Measurements from ENCODE around the gene OR1E1. TPM values are rescaled to one million over a fixed set of nuclear protein-coding genes. Genes with fewer than 3 reads are reported as not detected.

Gene OR1E1
- total and polyA plus RNA-seq, 2 of the 4 experiments (the other 2 are of a cell fraction), result not detected

DNA sequence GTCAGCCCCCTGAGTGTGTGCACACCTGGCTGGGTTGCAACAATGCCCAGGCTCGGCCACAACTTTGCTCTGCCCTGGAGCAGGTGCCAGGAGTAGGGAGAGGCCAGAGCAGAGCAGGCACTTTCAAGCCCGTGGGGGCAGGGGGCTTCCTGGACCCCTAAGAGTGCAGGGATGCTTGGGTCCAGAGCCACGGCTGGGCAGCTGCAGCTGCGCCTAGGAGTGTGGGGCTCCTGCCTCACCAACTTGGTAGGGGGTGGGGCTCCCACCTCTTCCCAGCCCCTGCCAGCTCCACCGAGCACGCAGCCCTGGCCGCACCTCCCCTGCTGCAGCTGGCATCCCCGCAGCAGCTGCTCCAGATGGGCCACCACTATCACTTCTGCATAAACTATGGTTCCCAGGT is 19.9 kb downstream of the OR1E1 start:
- 20% methylated on average over 2 of the region's 8 CpGs; no CpG with 5 or more reads in 1 of the 2 experiments for WGBS, 2 experiments (ENCODE audit: extremely low coverage in 2 of 2, insufficient read length in 1 of 2)
- DNase-seq, result no peak
- Histone ChIP-seq H3K9me3 (ENCODE audit: control insufficient read depth, insufficient read depth, low read length) (peaks cover 33% of the 10 kb centered on the region), H4K5ac (ENCODE audit: low read depth, low read length) (no peak overlapping the region), H3K56ac (ENCODE audit: extremely low read depth, insufficient read depth, low read length) (no peak overlapping the region), H3K18ac (ENCODE audit: low read depth, low read length) (no peak overlapping the region), H4K91ac (ENCODE audit: insufficient read depth, low read depth, low read length) (no peak overlapping the region), H4K20me1 (ENCODE audit: insufficient read depth, low read length) (no peaks in the 10 kb centered on the region), H3K4ac (ENCODE audit: low read depth, low read length) (no peak overlapping the region), H2AFZ (replicated peaks; ENCODE audit: low read length, poor library complexity) (no peak overlapping the region), H2BK120ac (ENCODE audit: low read depth, low read length) (no peak overlapping the region), H3K4me2 (ENCODE audit: low read depth, low read length) (no peak overlapping the region), H3K9me1 (ENCODE audit: insufficient read depth, low read length) (no peaks in the 10 kb centered on the region), H2AK5ac (ENCODE audit: low read depth, low read length) (no peak overlapping the region), H3K36me3 (ENCODE audit: control insufficient read depth, insufficient read depth, low read length) (no peaks in the 10 kb centered on the region), H3K27me3 (ENCODE audit: control insufficient read depth, insufficient read depth, low read length) (no peaks in the 10 kb centered on the region), H3K9ac (ENCODE audit: low read depth, low read length) (no peak overlapping the region), H4K8ac (ENCODE audit: low read depth in 2 of 2, low read length in 2 of 2) (no peak overlapping the region), H3K14ac (replicated peaks; ENCODE audit: low read depth, low read length) (no peak overlapping the region), H2BK20ac (ENCODE audit: low read depth, low read length) (no peak overlapping the region), H2BK5ac (ENCODE audit: low read depth, low read length, poor library complexity, severe bottlenecking) (no peak overlapping the region), H3K4me3 (ENCODE audit: insufficient read depth, low read depth, low read length) (no peak overlapping the region), H2AK9ac (replicated peaks; ENCODE audit: low read depth, low read length, poor library complexity) (no peak overlapping the region), H3K27ac (ENCODE audit: insufficient read depth, low read length) (no peak overlapping the region), H3K79me1 (ENCODE audit: low read depth in 1 of 2, low read length in 2 of 2) (no peaks in the 10 kb centered on the region), H3K23ac (ENCODE audit: low read depth, low read length) (no peak overlapping the region), H3K4me1 (ENCODE audit: control insufficient read depth, insufficient read depth, low read length) (no peaks in the 10 kb centered on the region), H2BK15ac (ENCODE audit: low read depth, low read length) (no peak overlapping the region)
- intact Hi-C loops (cut with micrococcal nuclease), result no loop called here
- in situ Hi-C loops (cut with MboI; ENCODE audit: low sequenced_read_pairs), result no loop called here
- ChIA-PET CTCF (no interaction called here), POLR2A (ENCODE audit: unreplicated experiment) (no interaction called here)
- dilution Hi-C loops (cut with HindIII; ENCODE audit: low sequenced_read_pairs, unreplicated experiment), result no loop called here
- BruUV-seq (replicated peaks), result no TSS peak
- ATAC-seq (ENCODE audit: low read depth), result no peak
- TF ChIP-seq RFX5 (IDR thresholded peaks at IDR 0.05; ENCODE audit: low read depth, low read length) (no peak), RCOR1 (IDR thresholded peaks at IDR 0.05; ENCODE audit: insufficient replicate concordance, low read length) (no peak), SMC3 (IDR thresholded peaks at IDR 0.05; ENCODE audit: low read depth, low read length) (no peak), BHLHE40 (IDR thresholded peaks at IDR 0.05; ENCODE audit: low read depth, low read length) (no peak), CHD1 (IDR thresholded peaks at IDR 0.05; ENCODE audit: low read depth, low read length) (no peak), MXI1 (IDR thresholded peaks at IDR 0.05; ENCODE audit: borderline replicate concordance, low read depth, low read length) (no peak), RAD21 (IDR thresholded peaks at IDR 0.05; ENCODE audit: low read length) (no peak), FOS (IDR thresholded peaks at IDR 0.05; ENCODE audit: low read depth, low read length) (no peak), MAZ (IDR thresholded peaks at IDR 0.05; ENCODE audit: borderline replicate concordance, low read depth, low read length) (no peak), MAFK (IDR thresholded peaks at IDR 0.05; ENCODE audit: low read depth, low read length) (no peak), POLR2A (IDR thresholded peaks at IDR 0.05; ENCODE audit: low read depth, low read length) (no peak)
- TF ChIP-seq, protein P1, sequence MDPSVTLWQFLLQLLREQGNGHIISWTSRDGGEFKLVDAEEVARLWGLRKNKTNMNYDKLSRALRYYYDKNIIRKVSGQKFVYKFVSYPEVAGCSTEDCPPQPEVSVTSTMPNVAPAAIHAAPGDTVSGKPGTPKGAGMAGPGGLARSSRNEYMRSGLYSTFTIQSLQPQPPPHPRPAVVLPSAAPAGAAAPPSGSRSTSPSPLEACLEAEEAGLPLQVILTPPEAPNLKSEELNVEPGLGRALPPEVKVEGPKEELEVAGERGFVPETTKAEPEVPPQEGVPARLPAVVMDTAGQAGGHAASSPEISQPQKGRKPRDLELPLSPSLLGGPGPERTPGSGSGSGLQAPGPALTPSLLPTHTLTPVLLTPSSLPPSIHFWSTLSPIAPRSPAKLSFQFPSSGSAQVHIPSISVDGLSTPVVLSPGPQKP (IDR thresholded peaks at IDR 0.05; ENCODE audit: borderline replicate concordance, low read depth, low read length), result no peak
- TF ChIP-seq, protein P2, sequence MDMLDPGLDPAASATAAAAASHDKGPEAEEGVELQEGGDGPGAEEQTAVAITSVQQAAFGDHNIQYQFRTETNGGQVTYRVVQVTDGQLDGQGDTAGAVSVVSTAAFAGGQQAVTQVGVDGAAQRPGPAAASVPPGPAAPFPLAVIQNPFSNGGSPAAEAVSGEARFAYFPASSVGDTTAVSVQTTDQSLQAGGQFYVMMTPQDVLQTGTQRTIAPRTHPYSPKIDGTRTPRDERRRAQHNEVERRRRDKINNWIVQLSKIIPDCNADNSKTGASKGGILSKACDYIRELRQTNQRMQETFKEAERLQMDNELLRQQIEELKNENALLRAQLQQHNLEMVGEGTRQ (IDR thresholded peaks at IDR 0.05; ENCODE audit: low read depth, low read length), result no peak
- TF ChIP-seq, protein P3, sequence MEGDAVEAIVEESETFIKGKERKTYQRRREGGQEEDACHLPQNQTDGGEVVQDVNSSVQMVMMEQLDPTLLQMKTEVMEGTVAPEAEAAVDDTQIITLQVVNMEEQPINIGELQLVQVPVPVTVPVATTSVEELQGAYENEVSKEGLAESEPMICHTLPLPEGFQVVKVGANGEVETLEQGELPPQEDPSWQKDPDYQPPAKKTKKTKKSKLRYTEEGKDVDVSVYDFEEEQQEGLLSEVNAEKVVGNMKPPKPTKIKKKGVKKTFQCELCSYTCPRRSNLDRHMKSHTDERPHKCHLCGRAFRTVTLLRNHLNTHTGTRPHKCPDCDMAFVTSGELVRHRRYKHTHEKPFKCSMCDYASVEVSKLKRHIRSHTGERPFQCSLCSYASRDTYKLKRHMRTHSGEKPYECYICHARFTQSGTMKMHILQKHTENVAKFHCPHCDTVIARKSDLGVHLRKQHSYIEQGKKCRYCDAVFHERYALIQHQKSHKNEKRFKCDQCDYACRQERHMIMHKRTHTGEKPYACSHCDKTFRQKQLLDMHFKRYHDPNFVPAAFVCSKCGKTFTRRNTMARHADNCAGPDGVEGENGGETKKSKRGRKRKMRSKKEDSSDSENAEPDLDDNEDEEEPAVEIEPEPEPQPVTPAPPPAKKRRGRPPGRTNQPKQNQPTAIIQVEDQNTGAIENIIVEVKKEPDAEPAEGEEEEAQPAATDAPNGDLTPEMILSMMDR (conservative IDR thresholded peaks at IDR 0.05; ENCODE audit: low read depth, low read length), result no peak
